ENCODE results near the gene CACTIN. TPM values are rescaled to one million over a fixed set of nuclear protein-coding genes. Genes with fewer than 3 reads are reported as not detected.
A peak's percentile ranks its signal among the peaks of the same experiment; 100 is the strongest.
"Not testable (repeated sequence)": the region's sequence is repeated elsewhere in the genome, so short reads cannot be mapped to it uniquely, and the experiment has no call there.

CACTIN gene
- total RNA-seq, 1 donor from 2014 or later = 32.8 TPM

GRCh38 chr19:3636962-3637361 lies 10.4 kb upstream of the CACTIN start:
- DNase-seq (ENCODE audit: low spot score) = no peak
- Mint-ChIP-seq H3K9me3 (no peaks in the 10 kb centered on the region), H3K27me3 (ENCODE audit: low read depth) (no peaks in the 10 kb centered on the region), H3K4me3 (ENCODE audit: low read depth) (no peak overlapping the region), H3K36me3 (ENCODE audit: low read depth) (no peaks in the 10 kb centered on the region), H3K4me1 (ENCODE audit: low read depth) (no peaks in the 10 kb centered on the region), H3K27ac (no peak overlapping the region)
- intact Hi-C loops (cut with micrococcal nuclease) = no loop called here

GRCh38 chr19:3636506-3636905 lies 9.9 kb upstream of the CACTIN start:
- intact Hi-C loops (cut with micrococcal nuclease) = no loop called here
- Mint-ChIP-seq H3K36me3 (ENCODE audit: low read depth) (no peaks in the 10 kb centered on the region), H3K9me3 (no peaks in the 10 kb centered on the region), H3K4me1 (ENCODE audit: low read depth) (no peaks in the 10 kb centered on the region), H3K4me3 (ENCODE audit: low read depth) (no peak overlapping the region), H3K27ac (no peak overlapping the region), H3K27me3 (ENCODE audit: low read depth) (no peaks in the 10 kb centered on the region)
- DNase-seq (ENCODE audit: low spot score) = no peak

- DNase-seq (ENCODE audit: low spot score) = no peak
- intact Hi-C loops (cut with micrococcal nuclease) = no loop called here
- H3K27me3 Mint-ChIP-seq (ENCODE audit: low read depth) = no peaks in the 10 kb centered on the region
- H3K4me1 Mint-ChIP-seq (ENCODE audit: low read depth) = no peaks in the 10 kb centered on the region
- H3K36me3 Mint-ChIP-seq (ENCODE audit: low read depth) = no peaks in the 10 kb centered on the region
- H3K27ac Mint-ChIP-seq = no peak overlapping the region
- no peak overlapping the region for H3K4me3 Mint-ChIP-seq (ENCODE audit: low read depth)
- H3K9me3 Mint-ChIP-seq = no peaks in the 10 kb centered on the region
Measured at GRCh38 chr19:3634496-3635045, 8.0 kb upstream of the CACTIN start.

GRCh38 chr19:3633559-3633988 lies 7.0 kb upstream of the CACTIN start:
- Mint-ChIP-seq H3K27ac (no peak overlapping the region), H3K4me3 (ENCODE audit: low read depth) (no peak overlapping the region), H3K36me3 (ENCODE audit: low read depth) (no peaks in the 10 kb centered on the region), H3K4me1 (ENCODE audit: low read depth) (no peaks in the 10 kb centered on the region), H3K27me3 (ENCODE audit: low read depth) (no peaks in the 10 kb centered on the region), H3K9me3 (no peaks in the 10 kb centered on the region)
- intact Hi-C loops (cut with micrococcal nuclease) = no loop called here
- DNase-seq (ENCODE audit: low spot score) = no peak

GRCh38 chr19:3632739-3633558 lies 6.4 kb upstream of the CACTIN start:
- intact Hi-C loops (cut with micrococcal nuclease) = no loop called here
- H3K9me3 Mint-ChIP-seq = no peaks in the 10 kb centered on the region
- no peak overlapping the region for H3K27ac Mint-ChIP-seq
- H3K36me3 Mint-ChIP-seq (ENCODE audit: low read depth) = no peaks in the 10 kb centered on the region
- H3K27me3 Mint-ChIP-seq (ENCODE audit: low read depth) = no peaks in the 10 kb centered on the region
- no peak overlapping the region for H3K4me3 Mint-ChIP-seq (ENCODE audit: low read depth)
- no peaks in the 10 kb centered on the region for H3K4me1 Mint-ChIP-seq (ENCODE audit: low read depth)
- DNase-seq (ENCODE audit: low spot score) = no peak

GRCh38 chr19:3632098-3632497 lies 5.5 kb upstream of the CACTIN start:
- no peaks in the 10 kb centered on the region for H3K9me3 Mint-ChIP-seq
- DNase-seq (ENCODE audit: low spot score) = no peak
- no peaks in the 10 kb centered on the region for H3K27me3 Mint-ChIP-seq (ENCODE audit: low read depth)
- no peak overlapping the region for H3K27ac Mint-ChIP-seq
- peaks cover 4% of the 10 kb centered on the region for H3K4me1 Mint-ChIP-seq (ENCODE audit: low read depth)
- H3K36me3 Mint-ChIP-seq (ENCODE audit: low read depth) = no peaks in the 10 kb centered on the region
- intact Hi-C loops (cut with micrococcal nuclease) = no loop called here
- H3K4me3 Mint-ChIP-seq (ENCODE audit: low read depth) = no peak overlapping the region

- Mint-ChIP-seq H3K36me3 (ENCODE audit: low read depth) (no peaks in the 10 kb centered on the region), H3K4me1 (ENCODE audit: low read depth) (peaks cover 7% of the 10 kb centered on the region), H3K27ac (no peak overlapping the region), H3K27me3 (ENCODE audit: low read depth) (no peaks in the 10 kb centered on the region), H3K4me3 (ENCODE audit: low read depth) (no peak overlapping the region), H3K9me3 (no peaks in the 10 kb centered on the region)
- intact Hi-C loops (cut with micrococcal nuclease) = no loop called here
- DNase-seq (ENCODE audit: low spot score) = no peak
Measured at GRCh38 chr19:3631053-3631861, 4.7 kb upstream of the CACTIN start.

- not testable (repeated sequence) for H3K27me3 Mint-ChIP-seq (ENCODE audit: low read depth); DNase-seq (ENCODE audit: low spot score); H3K4me3 Mint-ChIP-seq (ENCODE audit: low read depth); H3K36me3 Mint-ChIP-seq (ENCODE audit: low read depth); H3K9me3 Mint-ChIP-seq; H3K27ac Mint-ChIP-seq
- H3K4me1 Mint-ChIP-seq (ENCODE audit: low read depth) = peaks cover 20% of the 10 kb centered on the region
- intact Hi-C loops (cut with micrococcal nuclease) = loop anchor here (5.0 kb wide), 1 partner anchor 71 kb away; the partner anchor contains the start of gene MFSD12
Measured at GRCh38 chr19:3628766-3629165, 2.2 kb upstream of the CACTIN start.

- no peak overlapping the region for H3K27ac Mint-ChIP-seq
- H3K27me3 Mint-ChIP-seq (ENCODE audit: low read depth) = no peaks in the 10 kb centered on the region
- H3K4me1 Mint-ChIP-seq (ENCODE audit: low read depth) = peaks cover 20% of the 10 kb centered on the region
- intact Hi-C loops (cut with micrococcal nuclease) = loop anchor here (5.0 kb wide), 1 partner anchor 70 kb away; the partner anchor contains the start of gene MFSD12
- H3K4me3 Mint-ChIP-seq (ENCODE audit: low read depth) = peak overlapping the region; percentile 96
- H3K36me3 Mint-ChIP-seq (ENCODE audit: low read depth) = peaks cover 8% of the 10 kb centered on the region
- H3K9me3 Mint-ChIP-seq = no peaks in the 10 kb centered on the region
- no peak for DNase-seq (ENCODE audit: low spot score)
Measured at GRCh38 chr19:3627351-3627723, 747 bp upstream of the CACTIN start.

- H3K4me1 Mint-ChIP-seq (ENCODE audit: low read depth) = peaks cover 20% of the 10 kb centered on the region
- H3K36me3 Mint-ChIP-seq (ENCODE audit: low read depth) = peaks cover 10% of the 10 kb centered on the region
- no peak for DNase-seq (ENCODE audit: low spot score)
- H3K9me3 Mint-ChIP-seq = no peaks in the 10 kb centered on the region
- H3K4me3 Mint-ChIP-seq (ENCODE audit: low read depth) = peak overlapping the region; percentile 96
- intact Hi-C loops (cut with micrococcal nuclease) = loop anchor here (5.0 kb wide), 1 partner anchor 69 kb away; the partner anchor contains the start of gene MFSD12
- H3K27ac Mint-ChIP-seq = peak overlapping the region; percentile 97
- no peaks in the 10 kb centered on the region for H3K27me3 Mint-ChIP-seq (ENCODE audit: low read depth)
Measured at GRCh38 chr19:3625996-3626472, 556 bp downstream of the CACTIN start.

- peaks cover 14% of the 10 kb centered on the region for H3K36me3 Mint-ChIP-seq (ENCODE audit: low read depth)
- intact Hi-C loops (cut with micrococcal nuclease) = no loop called here
- no peak overlapping the region for H3K4me3 Mint-ChIP-seq (ENCODE audit: low read depth)
- no peaks in the 10 kb centered on the region for H3K9me3 Mint-ChIP-seq
- no peaks in the 10 kb centered on the region for H3K27me3 Mint-ChIP-seq (ENCODE audit: low read depth)
- DNase-seq (ENCODE audit: low spot score) = no peak
- H3K27ac Mint-ChIP-seq = no peak overlapping the region
- peaks cover 20% of the 10 kb centered on the region for H3K4me1 Mint-ChIP-seq (ENCODE audit: low read depth)
Measured at GRCh38 chr19:3623716-3624115, 2.9 kb downstream of the CACTIN start.

- DNase-seq (ENCODE audit: low spot score) = no peak
- Mint-ChIP-seq H3K9me3 (no peaks in the 10 kb centered on the region), H3K4me1 (ENCODE audit: low read depth) (peaks cover 22% of the 10 kb centered on the region), H3K36me3 (ENCODE audit: low read depth) (peaks cover 14% of the 10 kb centered on the region), H3K27ac (no peak overlapping the region), H3K27me3 (ENCODE audit: low read depth) (no peaks in the 10 kb centered on the region), H3K4me3 (ENCODE audit: low read depth) (peak overlapping the region; percentile 57)
- intact Hi-C loops (cut with micrococcal nuclease) = no loop called here
Measured at GRCh38 chr19:3622224-3622623, 4.4 kb downstream of the CACTIN start.
